GM23338 (cell line): ENCODE results near the gene RPLP2. TPM values are rescaled to one million over a fixed set of nuclear protein-coding genes. Genes with fewer than 3 reads are reported as not detected.

Experiments used
- ATAC-seq: fragments of 200-7000 bp; cut with Tn5 transposase; 3 replicates; pipeline ENCODE4 v1.9.1; 2020
- DNase-seq: peaks from one replicate; pipeline ENCODE4 v3.0.0-alpha.2; 2015; ENCODE audit warnings: low spot score
- H2AFZ ChIP-seq: fragments of 200-600 bp; sonication (generic); 2 replicates; pipeline ENCODE4 v1.8.0; 2016; ENCODE audit warnings: antibody characterized with exemption, mild to moderate bottlenecking, moderate library complexity
- H3F3A ChIP-seq: fragments of 200-600 bp; sonication (generic); replicated peaks from 2 replicates; pipeline ENCODE4 v1.8.0; 2017; ENCODE audit warnings: antibody characterized with exemption, mixed run types, low read depth
- H3K27ac ChIP-seq: fragments of 200-600 bp; sonication (generic); 2 replicates; pipeline ENCODE4 v1.6.1; 2016; ENCODE audit warnings: low read depth
- H3K27me3 ChIP-seq: fragments of 200-600 bp; sonication (generic); 2 replicates; pipeline ENCODE4 v1.8.0; 2016; ENCODE audit warnings: mild to moderate bottlenecking, mixed run types, moderate library complexity; ENCODE audit not compliant: insufficient read depth
- H3K36me3 ChIP-seq: fragments of 200-600 bp; sonication (generic); 2 replicates; pipeline ENCODE4 v1.8.0; 2016; ENCODE audit warnings: mild to moderate bottlenecking; ENCODE audit not compliant: insufficient read depth
- H3K4me1 ChIP-seq: fragments of 200-600 bp; sonication (generic); 2 replicates; pipeline ENCODE4 v1.8.0; 2016; ENCODE audit warnings: mild to moderate bottlenecking, moderate library complexity; ENCODE audit not compliant: insufficient read depth
- H3K4me2 ChIP-seq: fragments of 200-600 bp; sonication (generic); 2 replicates; pipeline ENCODE4 v1.7.1; 2017; ENCODE audit warnings: mixed run types
- H3K4me3 ChIP-seq: fragments of 200-600 bp; sonication (generic); 2 replicates; pipeline ENCODE4 v1.6.1; 2016; ENCODE audit warnings: mixed run types
- H3K79me2 ChIP-seq: fragments of 200-600 bp; sonication (generic); replicated peaks from 2 replicates; pipeline ENCODE4 v1.8.0; 2017; ENCODE audit warnings: mild to moderate bottlenecking; ENCODE audit not compliant: insufficient read depth
- H3K9me2 ChIP-seq: fragments of 200-600 bp; sonication (generic); 2 replicates; pipeline ENCODE4 v1.8.0; 2017; ENCODE audit not compliant: insufficient read depth
- H4K20me1 ChIP-seq: fragments of 200-600 bp; sonication (generic); replicated peaks from 2 replicates; pipeline ENCODE4 v1.8.0; 2017; ENCODE audit warnings: mild to moderate bottlenecking; ENCODE audit not compliant: insufficient read depth
- H3K27ac Mint-ChIP-seq: 2 replicates; pipeline ENCODE4 v1.8.0; 2020; ENCODE audit warnings: inconsistent platforms, mild to moderate bottlenecking, moderate library complexity, mixed read lengths
- H3K27me3 Mint-ChIP-seq: 3 replicates; pipeline ENCODE4 v1.8.0; 2022; ENCODE audit warnings: low read depth, mild to moderate bottlenecking, moderate library complexity, mixed read lengths, inconsistent platforms; ENCODE audit not compliant: insufficient read depth, poor library complexity
- H3K36me3 Mint-ChIP-seq: 3 replicates; pipeline ENCODE4 v1.8.0; 2021; ENCODE audit warnings: low read depth, mild to moderate bottlenecking, inconsistent platforms, moderate library complexity, mixed read lengths
- H3K4me1 Mint-ChIP-seq: 3 replicates; pipeline ENCODE4 v1.8.0; 2020; ENCODE audit warnings: mild to moderate bottlenecking, inconsistent platforms, mixed read lengths
- H3K4me3 Mint-ChIP-seq: 3 replicates; pipeline ENCODE4 v1.8.0; 2021; ENCODE audit warnings: moderate library complexity, mild to moderate bottlenecking, inconsistent platforms, mixed read lengths
- H3K9me3 Mint-ChIP-seq: 3 replicates; pipeline ENCODE4 v1.8.0; 2020; ENCODE audit warnings: moderate library complexity, mild to moderate bottlenecking, inconsistent platforms, mixed read lengths
- CREB1 ChIP-seq: fragments of 250-450 bp; sonication (Bioruptor Pico); IDR thresholded peaks from 2 replicates; pipeline ENCODE4 v1.5.0; 2020; ENCODE audit warnings: low read depth, mild to moderate bottlenecking, moderate library complexity
- EZH2 ChIP-seq: fragments of 200-600 bp; sonication (generic); IDR thresholded peaks from one replicate; pipeline ENCODE4 v1.8.0; 2017; ENCODE audit warnings: antibody characterized with exemption, mild to moderate bottlenecking, low read depth; ENCODE audit not compliant: unreplicated experiment
- EZH2phosphoT487 ChIP-seq: fragments of 200-600 bp; sonication (generic); IDR thresholded peaks from one replicate; pipeline ENCODE4 v1.8.1; 2018; ENCODE audit warnings: antibody characterized with exemption; ENCODE audit not compliant: unreplicated experiment
- JUNB ChIP-seq: IDR thresholded peaks from one replicate; pipeline ENCODE4 v1.6.1; 2016; ENCODE audit warnings: antibody characterized with exemption; ENCODE audit not compliant: unreplicated experiment
- NANOG ChIP-seq: IDR thresholded peaks from 2 replicates; pipeline ENCODE4 v1.6.1; 2016; ENCODE audit warnings: antibody characterized with exemption, borderline replicate concordance
- POLR2AphosphoS5 ChIP-seq: IDR thresholded peaks from 2 replicates; pipeline ENCODE4 v1.6.1; 2016; ENCODE audit warnings: antibody characterized with exemption, low read depth
- STAT1 ChIP-seq: IDR thresholded peaks from one replicate; pipeline ENCODE4 v1.6.1; 2016; ENCODE audit warnings: antibody characterized with exemption; ENCODE audit not compliant: unreplicated experiment
- ZNF114 ChIP-seq: fragments of 250-450 bp; sonication (Bioruptor Pico); IDR thresholded peaks from 2 replicates; pipeline ENCODE4 v1.5.0; 2020; ENCODE audit warnings: mild to moderate bottlenecking, moderate library complexity
- ZNF331 ChIP-seq: fragments of 250-450 bp; sonication (Bioruptor Pico); IDR thresholded peaks from 2 replicates; pipeline ENCODE4 v1.5.0; 2020; ENCODE audit warnings: low read depth, mild to moderate bottlenecking, moderate library complexity
- polyA plus RNA-seq: library from polyadenylated mRNA; unstranded; fragments of >200 nt; fragmentation: Nextera tagmentation; extraction: Ambion mirVana; gene quantifications from 2 replicates; pipeline ENCODE4 v1.2.1, GENCODE V29; 2016
- total RNA-seq: library from RNA; depleted of rRNA; stranded (reverse); fragments of >200 nt; shearing (Covaris generic); gene quantifications from 2 replicates; pipeline ENCODE4 v1.2.3, GENCODE V29; 2014
- TF ChIP-seq, protein P1 (sequence below): IDR thresholded peaks from 2 replicates; pipeline ENCODE4 v1.6.1; 2016; ENCODE audit warnings: antibody characterized with exemption
- TF ChIP-seq, protein P2 (sequence below): fragments of 250-450 bp; sonication (Bioruptor Pico); IDR thresholded peaks from 2 replicates; pipeline ENCODE4 v1.5.0; 2020; ENCODE audit warnings: mild to moderate bottlenecking, moderate library complexity
- TF ChIP-seq, protein P3 (sequence below): IDR thresholded peaks from one replicate; pipeline ENCODE4 v1.6.1; 2018; ENCODE audit warnings: antibody characterized with exemption; ENCODE audit not compliant: unreplicated experiment
- TF ChIP-seq, protein P4 (sequence below), 2 experiments: fragments of 200-600 bp in 1 of 2; sonication (generic) in 1 of 2; conservative IDR thresholded peaks; 2 replicates each; pipeline versions ENCODE4 v1.5.1 to v1.6.1; 2016 to 2017; ENCODE audit warnings: antibody characterized with exemption in 2 of 2, low read depth in 2 of 2, mild to moderate bottlenecking in 2 of 2, moderate library complexity in 1 of 2

RPLP2 gene
- total and polyA plus RNA-seq, 2 experiments from 2014 or later = 518 to 1,782 TPM

DNA sequence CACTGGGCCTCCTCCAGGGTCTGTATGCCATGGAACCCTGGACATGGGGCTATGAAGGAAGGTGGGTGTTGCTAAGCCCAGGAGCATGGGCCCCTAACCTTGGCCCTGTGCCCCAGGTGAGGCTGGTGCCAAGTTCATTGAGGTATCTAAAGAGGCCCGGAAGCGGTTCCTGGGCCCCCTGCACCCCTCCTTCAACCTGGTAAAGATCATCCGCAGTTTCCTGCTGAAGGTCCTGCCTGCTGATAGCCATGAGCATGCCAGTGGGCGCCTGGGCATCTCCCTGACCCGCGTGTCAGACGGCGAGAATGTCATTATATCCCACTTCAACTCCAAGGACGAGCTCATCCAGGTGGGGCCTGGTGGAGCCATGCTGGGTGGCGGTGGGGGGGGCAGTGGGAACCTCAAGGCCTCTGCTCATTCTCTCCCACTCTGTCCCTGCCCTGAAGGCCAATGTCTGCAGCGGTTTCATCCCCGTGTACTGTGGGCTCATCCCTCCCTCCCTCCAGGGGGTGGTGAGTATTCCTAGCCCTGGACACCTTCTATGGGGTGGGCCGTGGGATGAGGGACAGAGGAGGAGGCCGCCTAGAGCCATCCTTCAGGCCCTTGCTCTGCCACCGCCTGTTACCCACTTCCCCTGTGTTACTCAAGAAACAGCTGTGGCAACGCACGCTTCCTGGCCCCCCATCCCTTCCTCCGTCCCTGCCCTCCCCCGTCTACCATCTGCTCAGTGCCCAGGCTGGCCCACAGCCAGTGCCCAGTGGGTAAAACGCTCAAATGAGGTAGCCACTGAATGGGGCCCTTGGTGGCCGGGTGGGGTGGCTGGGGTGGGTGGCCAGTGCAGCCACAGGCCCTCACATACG lies 12.0 kb downstream of the RPLP2 start:
- H3K79me2 ChIP-seq = 0 out of 2 replicates have a peak, but pooled peaks cover 5% of the 10 kb centered on the region
- TF ChIP-seq EZH2 (no peak), ZNF114 (CRISPR knock-in tag) (no peak), EZH2phosphoT487 (no peak), POLR2AphosphoS5 (no peak), JUNB (no peak), CREB1 (CRISPR knock-in tag) (no peak), NANOG (no peak), STAT1 (no peak), ZNF331 (CRISPR knock-in tag) (no peak)
- TF ChIP-seq, protein P1, sequence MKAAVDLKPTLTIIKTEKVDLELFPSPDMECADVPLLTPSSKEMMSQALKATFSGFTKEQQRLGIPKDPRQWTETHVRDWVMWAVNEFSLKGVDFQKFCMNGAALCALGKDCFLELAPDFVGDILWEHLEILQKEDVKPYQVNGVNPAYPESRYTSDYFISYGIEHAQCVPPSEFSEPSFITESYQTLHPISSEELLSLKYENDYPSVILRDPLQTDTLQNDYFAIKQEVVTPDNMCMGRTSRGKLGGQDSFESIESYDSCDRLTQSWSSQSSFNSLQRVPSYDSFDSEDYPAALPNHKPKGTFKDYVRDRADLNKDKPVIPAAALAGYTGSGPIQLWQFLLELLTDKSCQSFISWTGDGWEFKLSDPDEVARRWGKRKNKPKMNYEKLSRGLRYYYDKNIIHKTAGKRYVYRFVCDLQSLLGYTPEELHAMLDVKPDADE = no peak
- TF ChIP-seq, protein P2, sequence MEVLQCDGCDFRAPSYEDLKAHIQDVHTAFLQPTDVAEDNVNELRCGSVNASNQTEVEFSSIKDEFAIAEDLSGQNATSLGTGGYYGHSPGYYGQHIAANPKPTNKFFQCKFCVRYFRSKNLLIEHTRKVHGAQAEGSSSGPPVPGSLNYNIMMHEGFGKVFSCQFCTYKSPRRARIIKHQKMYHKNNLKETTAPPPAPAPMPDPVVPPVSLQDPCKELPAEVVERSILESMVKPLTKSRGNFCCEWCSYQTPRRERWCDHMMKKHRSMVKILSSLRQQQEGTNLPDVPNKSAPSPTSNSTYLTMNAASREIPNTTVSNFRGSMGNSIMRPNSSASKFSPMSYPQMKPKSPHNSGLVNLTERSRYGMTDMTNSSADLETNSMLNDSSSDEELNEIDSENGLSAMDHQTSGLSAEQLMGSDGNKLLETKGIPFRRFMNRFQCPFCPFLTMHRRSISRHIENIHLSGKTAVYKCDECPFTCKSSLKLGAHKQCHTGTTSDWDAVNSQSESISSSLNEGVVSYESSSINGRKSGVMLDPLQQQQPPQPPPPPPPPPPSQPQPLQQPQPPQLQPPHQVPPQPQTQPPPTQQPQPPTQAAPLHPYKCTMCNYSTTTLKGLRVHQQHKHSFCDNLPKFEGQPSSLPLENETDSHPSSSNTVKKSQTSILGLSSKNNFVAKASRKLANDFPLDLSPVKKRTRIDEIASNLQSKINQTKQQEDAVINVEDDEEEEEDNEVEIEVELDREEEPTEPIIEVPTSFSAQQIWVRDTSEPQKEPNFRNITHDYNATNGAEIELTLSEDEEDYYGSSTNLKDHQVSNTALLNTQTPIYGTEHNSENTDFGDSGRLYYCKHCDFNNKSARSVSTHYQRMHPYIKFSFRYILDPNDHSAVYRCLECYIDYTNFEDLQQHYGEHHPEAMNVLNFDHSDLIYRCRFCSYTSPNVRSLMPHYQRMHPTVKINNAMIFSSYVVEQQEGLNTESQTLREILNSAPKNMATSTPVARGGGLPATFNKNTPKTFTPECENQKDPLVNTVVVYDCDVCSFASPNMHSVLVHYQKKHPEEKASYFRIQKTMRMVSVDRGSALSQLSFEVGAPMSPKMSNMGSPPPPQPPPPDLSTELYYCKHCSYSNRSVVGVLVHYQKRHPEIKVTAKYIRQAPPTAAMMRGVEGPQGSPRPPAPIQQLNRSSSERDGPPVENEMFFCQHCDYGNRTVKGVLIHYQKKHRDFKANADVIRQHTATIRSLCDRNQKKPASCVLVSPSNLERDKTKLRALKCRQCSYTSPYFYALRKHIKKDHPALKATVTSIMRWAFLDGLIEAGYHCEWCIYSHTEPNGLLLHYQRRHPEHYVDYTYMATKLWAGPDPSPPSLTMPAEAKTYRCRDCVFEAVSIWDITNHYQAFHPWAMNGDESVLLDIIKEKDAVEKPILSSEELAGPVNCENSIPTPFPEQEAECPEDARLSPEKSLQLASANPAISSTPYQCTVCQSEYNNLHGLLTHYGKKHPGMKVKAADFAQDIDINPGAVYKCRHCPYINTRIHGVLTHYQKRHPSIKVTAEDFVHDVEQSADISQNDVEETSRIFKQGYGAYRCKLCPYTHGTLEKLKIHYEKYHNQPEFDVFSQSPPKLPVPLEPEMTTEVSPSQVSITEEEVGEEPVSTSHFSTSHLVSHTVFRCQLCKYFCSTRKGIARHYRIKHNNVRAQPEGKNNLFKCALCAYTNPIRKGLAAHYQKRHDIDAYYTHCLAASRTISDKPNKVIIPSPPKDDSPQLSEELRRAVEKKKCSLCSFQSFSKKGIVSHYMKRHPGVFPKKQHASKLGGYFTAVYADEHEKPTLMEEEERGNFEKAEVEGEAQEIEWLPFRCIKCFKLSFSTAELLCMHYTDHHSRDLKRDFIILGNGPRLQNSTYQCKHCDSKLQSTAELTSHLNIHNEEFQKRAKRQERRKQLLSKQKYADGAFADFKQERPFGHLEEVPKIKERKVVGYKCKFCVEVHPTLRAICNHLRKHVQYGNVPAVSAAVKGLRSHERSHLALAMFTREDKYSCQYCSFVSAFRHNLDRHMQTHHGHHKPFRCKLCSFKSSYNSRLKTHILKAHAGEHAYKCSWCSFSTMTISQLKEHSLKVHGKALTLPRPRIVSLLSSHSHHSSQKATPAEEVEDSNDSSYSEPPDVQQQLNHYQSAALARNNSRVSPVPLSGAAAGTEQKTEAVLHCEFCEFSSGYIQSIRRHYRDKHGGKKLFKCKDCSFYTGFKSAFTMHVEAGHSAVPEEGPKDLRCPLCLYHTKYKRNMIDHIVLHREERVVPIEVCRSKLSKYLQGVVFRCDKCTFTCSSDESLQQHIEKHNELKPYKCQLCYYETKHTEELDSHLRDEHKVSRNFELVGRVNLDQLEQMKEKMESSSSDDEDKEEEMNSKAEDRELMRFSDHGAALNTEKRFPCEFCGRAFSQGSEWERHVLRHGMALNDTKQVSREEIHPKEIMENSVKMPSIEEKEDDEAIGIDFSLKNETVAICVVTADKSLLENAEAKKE (CRISPR knock-in tag) = no peak
- TF ChIP-seq, protein P3, sequence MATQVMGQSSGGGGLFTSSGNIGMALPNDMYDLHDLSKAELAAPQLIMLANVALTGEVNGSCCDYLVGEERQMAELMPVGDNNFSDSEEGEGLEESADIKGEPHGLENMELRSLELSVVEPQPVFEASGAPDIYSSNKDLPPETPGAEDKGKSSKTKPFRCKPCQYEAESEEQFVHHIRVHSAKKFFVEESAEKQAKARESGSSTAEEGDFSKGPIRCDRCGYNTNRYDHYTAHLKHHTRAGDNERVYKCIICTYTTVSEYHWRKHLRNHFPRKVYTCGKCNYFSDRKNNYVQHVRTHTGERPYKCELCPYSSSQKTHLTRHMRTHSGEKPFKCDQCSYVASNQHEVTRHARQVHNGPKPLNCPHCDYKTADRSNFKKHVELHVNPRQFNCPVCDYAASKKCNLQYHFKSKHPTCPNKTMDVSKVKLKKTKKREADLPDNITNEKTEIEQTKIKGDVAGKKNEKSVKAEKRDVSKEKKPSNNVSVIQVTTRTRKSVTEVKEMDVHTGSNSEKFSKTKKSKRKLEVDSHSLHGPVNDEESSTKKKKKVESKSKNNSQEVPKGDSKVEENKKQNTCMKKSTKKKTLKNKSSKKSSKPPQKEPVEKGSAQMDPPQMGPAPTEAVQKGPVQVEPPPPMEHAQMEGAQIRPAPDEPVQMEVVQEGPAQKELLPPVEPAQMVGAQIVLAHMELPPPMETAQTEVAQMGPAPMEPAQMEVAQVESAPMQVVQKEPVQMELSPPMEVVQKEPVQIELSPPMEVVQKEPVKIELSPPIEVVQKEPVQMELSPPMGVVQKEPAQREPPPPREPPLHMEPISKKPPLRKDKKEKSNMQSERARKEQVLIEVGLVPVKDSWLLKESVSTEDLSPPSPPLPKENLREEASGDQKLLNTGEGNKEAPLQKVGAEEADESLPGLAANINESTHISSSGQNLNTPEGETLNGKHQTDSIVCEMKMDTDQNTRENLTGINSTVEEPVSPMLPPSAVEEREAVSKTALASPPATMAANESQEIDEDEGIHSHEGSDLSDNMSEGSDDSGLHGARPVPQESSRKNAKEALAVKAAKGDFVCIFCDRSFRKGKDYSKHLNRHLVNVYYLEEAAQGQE = no peak
- TF ChIP-seq, protein P4, sequence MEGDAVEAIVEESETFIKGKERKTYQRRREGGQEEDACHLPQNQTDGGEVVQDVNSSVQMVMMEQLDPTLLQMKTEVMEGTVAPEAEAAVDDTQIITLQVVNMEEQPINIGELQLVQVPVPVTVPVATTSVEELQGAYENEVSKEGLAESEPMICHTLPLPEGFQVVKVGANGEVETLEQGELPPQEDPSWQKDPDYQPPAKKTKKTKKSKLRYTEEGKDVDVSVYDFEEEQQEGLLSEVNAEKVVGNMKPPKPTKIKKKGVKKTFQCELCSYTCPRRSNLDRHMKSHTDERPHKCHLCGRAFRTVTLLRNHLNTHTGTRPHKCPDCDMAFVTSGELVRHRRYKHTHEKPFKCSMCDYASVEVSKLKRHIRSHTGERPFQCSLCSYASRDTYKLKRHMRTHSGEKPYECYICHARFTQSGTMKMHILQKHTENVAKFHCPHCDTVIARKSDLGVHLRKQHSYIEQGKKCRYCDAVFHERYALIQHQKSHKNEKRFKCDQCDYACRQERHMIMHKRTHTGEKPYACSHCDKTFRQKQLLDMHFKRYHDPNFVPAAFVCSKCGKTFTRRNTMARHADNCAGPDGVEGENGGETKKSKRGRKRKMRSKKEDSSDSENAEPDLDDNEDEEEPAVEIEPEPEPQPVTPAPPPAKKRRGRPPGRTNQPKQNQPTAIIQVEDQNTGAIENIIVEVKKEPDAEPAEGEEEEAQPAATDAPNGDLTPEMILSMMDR (conservative IDR thresholded peaks at IDR 0.05; ENCODE audit: low read depth in 2 of 2) = no peak
- H3F3A ChIP-seq = peaks cover 9% of the 10 kb centered on the region; the same call in 1 of the 2 replicates
- no peak overlapping the region for H3K27ac ChIP-seq
- H3K9me3 Mint-ChIP-seq = no peaks in the 10 kb centered on the region
- peaks cover 13% of the 10 kb centered on the region for H3K4me1 Mint-ChIP-seq
- no peaks in the 10 kb centered on the region for H3K36me3 ChIP-seq
- ATAC-seq = no peak
- H3K4me3 ChIP-seq = no peak overlapping the region
- peaks cover 7% of the 10 kb centered on the region; the same call in 1 of the 2 replicates for H3K4me1 ChIP-seq
- no peak for DNase-seq
- H4K20me1 ChIP-seq = peaks cover 17% of the 10 kb centered on the region
- H3K4me2 ChIP-seq = no peak overlapping the region
- no peak overlapping the region for H3K27ac Mint-ChIP-seq
- peaks cover 24% of the 10 kb centered on the region for H3K27me3 Mint-ChIP-seq
- no peaks in the 10 kb centered on the region for H3K27me3 ChIP-seq
- no peak overlapping the region for H2AFZ ChIP-seq
- no peak overlapping the region for H3K4me3 Mint-ChIP-seq
- H3K36me3 Mint-ChIP-seq = peaks cover 7% of the 10 kb centered on the region; the same call in 1 of the 3 replicates
- H3K9me2 ChIP-seq = no peaks in the 10 kb centered on the region
